H1 (cell line): ENCODE data around the gene VTN. TPM values are rescaled to one million over a fixed set of nuclear protein-coding genes. Genes with fewer than 3 reads are reported as not detected.

ENCODE experiments used
- HDAC2 ChIP-seq, 2 experiments: fragments of 300-600 bp in 1 of 2; sonication (generic) in 1 of 2; IDR thresholded peaks; 2 replicates each; pipeline ENCODE4 v1.6.1; 2011 to 2012; ENCODE audit warnings: low read depth in 2 of 2, low read length in 2 of 2, mild to moderate bottlenecking in 2 of 2, moderate library complexity in 2 of 2, borderline replicate concordance in 1 of 2, inconsistent platforms in 1 of 2
- JUND ChIP-seq: IDR thresholded peaks from 2 replicates; pipeline ENCODE4 v1.6.1; 2011; ENCODE audit warnings: mild to moderate bottlenecking, improper control_type of control experiment, low read length
- POU5F1 ChIP-seq: IDR thresholded peaks from 2 replicates; pipeline ENCODE4 v1.6.1; 2011; ENCODE audit warnings: low read depth, mild to moderate bottlenecking, low read length, moderate library complexity
- RAD21 ChIP-seq, 2 experiments: IDR thresholded peaks in 1 of 2; conservative IDR thresholded peaks in 1 of 2; 2 replicates each; pipeline ENCODE4 v1.6.1; 2011; ENCODE audit warnings: low read depth in 2 of 2, low read length in 2 of 2, improper control_type of control experiment in 1 of 2, inconsistent platforms in 1 of 2, mild to moderate bottlenecking in 1 of 2, moderate library complexity in 1 of 2
- polyA plus RNA-seq, 7 experiments: library from polyadenylated mRNA; depleted of rRNA in 3 of 7; stranded (reverse) in 5 of 7; unstranded in 2 of 7; fragments of >200 nt in 5 of 7; fragments of 200-250 nt in 2 of 7; gene quantifications; 1 replicate in 5 of 7; 2 replicates in 1 of 7; 4 replicates in 1 of 7; pipeline versions ENCODE4 v1.2.1 to v1.2.3, GENCODE V29; 2011 to 2013; ENCODE audit warnings: missing spikeins in 2 of 7, mixed read lengths in 2 of 7
- total RNA-seq: library from RNA; stranded (reverse); fragmentation: NEBNext Ultra II Directional; extraction: Animal tissue kit (Norgen Biotek cat#: 25700); gene quantifications from 2 replicates; pipeline ENCODE4 v1.2.1, GENCODE V29; 2021

The VTN gene
- total and polyA plus RNA-seq, 2 of the 8 experiments (the other 6 are each of a cell fraction or from before 2014, with no cell fraction given), result 0.18 TPM; not detected in 1

- TF ChIP-seq RAD21 (IDR thresholded peaks at IDR 0.05 in 1 of 2, conservative IDR thresholded peaks at IDR 0.05 in 1 of 2; ENCODE audit: low read depth in 2 of 2, low read length in 2 of 2), result no peak
- TF ChIP-seq JUND, result no peak
- TF ChIP-seq POU5F1, result no peak
- no peak for TF ChIP-seq HDAC2 (IDR thresholded peaks at IDR 0.05; ENCODE audit: borderline replicate concordance in 1 of 2, low read depth in 2 of 2, low read length in 2 of 2)
These were observed 43.0 kb downstream of the VTN start (continued) for GRCh38 chr17:28327031-28327607.
